HEK293 (cell line): Measurements from ENCODE around the gene PAPLN.

Experiments
- BCL11B ChIP-seq: fragments of 450-650 bp; formaldehyde crosslinking; IDR thresholded peaks from 2 replicates; pipeline ENCODE4 v1.5.1; 2016; ENCODE audit warnings: low read depth, missing biosample characterization, missing genetic modification characterization
- FEZF1 ChIP-seq: fragments of 450-650 bp; formaldehyde crosslinking; IDR thresholded peaks from 2 replicates; pipeline ENCODE4 v1.5.1; 2016; ENCODE audit warnings: missing biosample characterization, missing genetic modification characterization
- GLIS2 ChIP-seq: fragments of 450-650 bp; formaldehyde crosslinking; IDR thresholded peaks from 2 replicates; pipeline ENCODE4 v1.5.1; 2016; ENCODE audit warnings: missing biosample characterization, missing genetic modification characterization
- HOXC10 ChIP-seq: sonication (generic); formaldehyde crosslinking; IDR thresholded peaks from 2 replicates; pipeline ENCODE4 v1.8.1; 2023; ENCODE audit warnings: mild to moderate bottlenecking, missing genetic modification reagents
- HOXD13 ChIP-seq: sonication (generic); formaldehyde crosslinking; IDR thresholded peaks from 2 replicates; pipeline ENCODE4 v1.8.0; 2022; ENCODE audit warnings: missing genetic modification reagents, borderline replicate concordance
- KLF10 ChIP-seq: fragments of 450-650 bp; IDR thresholded peaks from 2 replicates; pipeline ENCODE4 v1.5.1; 2018; ENCODE audit warnings: missing biosample characterization, mild to moderate bottlenecking, missing genetic modification characterization
- KLF16 ChIP-seq: fragments of 450-650 bp; formaldehyde crosslinking; IDR thresholded peaks from 2 replicates; pipeline ENCODE4 v1.5.1; 2017; ENCODE audit warnings: missing biosample characterization, missing genetic modification characterization
- SCRT1 ChIP-seq: fragments of 450-650 bp; formaldehyde crosslinking; IDR thresholded peaks from 2 replicates; pipeline ENCODE4 v1.5.1; 2016; ENCODE audit warnings: missing biosample characterization, missing genetic modification characterization, borderline replicate concordance
- SCRT2 ChIP-seq: fragments of 450-650 bp; formaldehyde crosslinking; IDR thresholded peaks from 2 replicates; pipeline ENCODE4 v1.5.1; 2016; ENCODE audit warnings: missing biosample characterization, missing genetic modification characterization
- SETDB1 ChIP-seq: IDR thresholded peaks from one replicate; pipeline ENCODE4 v1.6.1; 2017; ENCODE audit warnings: mild to moderate bottlenecking, low read length, moderate library complexity, mixed read lengths; ENCODE audit not compliant: insufficient read length
- SP7 ChIP-seq: fragments of 450-650 bp; formaldehyde crosslinking; IDR thresholded peaks from 2 replicates; pipeline ENCODE4 v1.5.1; 2016; ENCODE audit warnings: missing biosample characterization, missing genetic modification characterization
- ZBTB1 ChIP-seq: fragments of 450-650 bp; formaldehyde crosslinking; IDR thresholded peaks from 2 replicates; pipeline ENCODE4 v1.5.1; 2016; ENCODE audit warnings: missing biosample characterization, missing genetic modification characterization
- ZBTB17 ChIP-seq: fragments of 450-650 bp; formaldehyde crosslinking; IDR thresholded peaks from 2 replicates; pipeline ENCODE4 v1.5.1; 2016; ENCODE audit warnings: missing biosample characterization, missing genetic modification characterization
- ZEB2 ChIP-seq: fragments of 450-650 bp; formaldehyde crosslinking; IDR thresholded peaks from 2 replicates; pipeline ENCODE4 v1.5.1; 2016; ENCODE audit warnings: missing biosample characterization, missing genetic modification characterization
- ZNF2 ChIP-seq: fragments of 450-650 bp; formaldehyde crosslinking; IDR thresholded peaks from 2 replicates; pipeline ENCODE4 v1.5.1; 2016; ENCODE audit warnings: missing biosample characterization, missing genetic modification characterization
- ZNF211 ChIP-seq: fragments of 450-650 bp; formaldehyde crosslinking; IDR thresholded peaks from 2 replicates; pipeline ENCODE4 v1.5.1; 2016; ENCODE audit warnings: low read depth, missing biosample characterization, missing genetic modification characterization
- ZNF24 ChIP-seq: fragments of 450-650 bp; formaldehyde crosslinking; IDR thresholded peaks from 2 replicates; pipeline ENCODE4 v1.5.1; 2016; ENCODE audit warnings: missing biosample characterization, missing genetic modification characterization
- ZNF266 ChIP-seq: fragments of 450-650 bp; formaldehyde crosslinking; IDR thresholded peaks from 2 replicates; pipeline ENCODE4 v1.5.1; 2016; ENCODE audit warnings: missing biosample characterization, missing genetic modification characterization, low read depth
- ZNF37A ChIP-seq: fragments of 450-650 bp; IDR thresholded peaks from 2 replicates; pipeline ENCODE4 v1.5.1; 2018; ENCODE audit warnings: missing biosample characterization, missing genetic modification characterization
- ZNF404 ChIP-seq: fragments of 450-650 bp; formaldehyde crosslinking; IDR thresholded peaks from 2 replicates; pipeline ENCODE4 v1.5.1; 2017; ENCODE audit warnings: missing biosample characterization, missing genetic modification characterization
- ZNF473 ChIP-seq: fragments of 450-650 bp; formaldehyde crosslinking; IDR thresholded peaks from 2 replicates; pipeline ENCODE4 v1.5.1; 2017; ENCODE audit warnings: missing biosample characterization, missing genetic modification characterization
- ZNF48 ChIP-seq: fragments of 450-650 bp; formaldehyde crosslinking; IDR thresholded peaks from 2 replicates; pipeline ENCODE4 v1.5.1; 2016; ENCODE audit warnings: missing biosample characterization, missing genetic modification characterization
- ZNF558 ChIP-seq: fragments of 450-650 bp; formaldehyde crosslinking; IDR thresholded peaks from 2 replicates; pipeline ENCODE4 v1.5.1; 2016; ENCODE audit warnings: missing biosample characterization, missing genetic modification characterization
- ZNF560 ChIP-seq: fragments of 450-650 bp; formaldehyde crosslinking; IDR thresholded peaks from 2 replicates; pipeline ENCODE4 v1.5.1; 2017; ENCODE audit warnings: missing biosample characterization, missing genetic modification characterization, borderline replicate concordance
- ZNF610 ChIP-seq: fragments of 450-650 bp; formaldehyde crosslinking; IDR thresholded peaks from 2 replicates; pipeline ENCODE4 v1.5.1; 2016; ENCODE audit warnings: missing biosample characterization, missing genetic modification characterization, borderline replicate concordance
- ZNF621 ChIP-seq: fragments of 450-650 bp; formaldehyde crosslinking; IDR thresholded peaks from 2 replicates; pipeline ENCODE4 v1.5.1; 2017; ENCODE audit warnings: missing biosample characterization, missing genetic modification characterization
- ZNF624 ChIP-seq: fragments of 450-650 bp; formaldehyde crosslinking; IDR thresholded peaks from 2 replicates; pipeline ENCODE4 v1.5.1; 2017; ENCODE audit warnings: missing biosample characterization, missing genetic modification characterization
- ZNF791 ChIP-seq: fragments of 450-650 bp; formaldehyde crosslinking; IDR thresholded peaks from 2 replicates; pipeline ENCODE4 v1.5.1; 2016; ENCODE audit warnings: missing biosample characterization, missing genetic modification characterization
- ZNF837 ChIP-seq: fragments of 450-650 bp; formaldehyde crosslinking; IDR thresholded peaks from 2 replicates; pipeline ENCODE4 v1.5.1; 2016; ENCODE audit warnings: missing biosample characterization, missing genetic modification characterization
- TF ChIP-seq, protein P1 (sequence below): fragments of 450-650 bp; formaldehyde crosslinking; IDR thresholded peaks from 2 replicates; pipeline ENCODE4 v1.5.1; 2017; ENCODE audit warnings: missing biosample characterization, missing genetic modification characterization
- TF ChIP-seq, protein P2 (sequence below): fragments of 450-650 bp; formaldehyde crosslinking; IDR thresholded peaks from 2 replicates; pipeline ENCODE4 v1.5.1; 2017; ENCODE audit warnings: missing biosample characterization, missing genetic modification characterization
- TF ChIP-seq, protein P3 (sequence below): fragments of 450-650 bp; formaldehyde crosslinking; IDR thresholded peaks from 2 replicates; pipeline ENCODE4 v1.5.1; 2017; ENCODE audit warnings: missing biosample characterization, missing genetic modification characterization
- TF ChIP-seq, protein P4 (sequence below): fragments of 450-650 bp; formaldehyde crosslinking; IDR thresholded peaks from 2 replicates; pipeline ENCODE4 v1.5.1; 2016; ENCODE audit warnings: missing biosample characterization, missing genetic modification characterization
- TF ChIP-seq, protein P5 (sequence below): fragments of 450-650 bp; formaldehyde crosslinking; IDR thresholded peaks from 2 replicates; pipeline ENCODE4 v1.5.0; 2017; ENCODE audit warnings: missing biosample characterization, missing genetic modification characterization, borderline replicate concordance

Gene PAPLN

DNA sequence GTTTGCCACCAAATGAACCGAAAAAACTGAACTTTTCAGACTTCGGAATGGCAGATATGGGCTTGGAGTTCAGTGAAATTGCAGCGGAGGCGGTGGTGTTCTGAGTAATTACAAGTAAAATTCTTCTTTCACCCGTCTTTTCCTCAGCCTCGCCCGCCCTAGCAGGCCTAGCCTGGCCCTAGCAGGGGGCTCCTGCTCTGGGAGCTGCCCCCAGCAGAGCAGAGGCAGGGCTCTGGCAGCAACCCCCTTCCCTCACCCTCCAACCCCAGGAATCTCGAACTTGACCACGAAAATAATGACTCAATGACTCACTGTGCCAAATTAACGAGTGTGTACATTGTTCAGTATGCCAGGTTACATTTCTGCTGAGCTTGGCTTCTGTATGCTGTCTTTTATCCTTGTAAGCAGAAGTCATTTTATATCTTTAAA lies 1.1 kb downstream of the PAPLN start (continued):
- TF ChIP-seq GLIS2 (tag by site-specific recombination) (peak; percentile 79), SETDB1 (no peak), ZNF37A (tag by site-specific recombination) (no peak), SCRT2 (no peak), ZNF266 (no peak), ZNF610 (tag by site-specific recombination) (no peak), ZBTB17 (tag by site-specific recombination) (peak; percentile 64), KLF10 (tag by site-specific recombination) (peak; percentile 42; the same call in 1 of the 2 replicates), ZNF560 (tag by site-specific recombination) (no peak), ZEB2 (tag by site-specific recombination) (peak; percentile 83; the same call in 1 of the 2 replicates), SP7 (tag by site-specific recombination) (peak; percentile 79), ZNF558 (tag by site-specific recombination) (no peak), ZNF211 (tag by site-specific recombination) (no peak), KLF16 (tag by site-specific recombination) (no peak), FEZF1 (tag by site-specific recombination) (no peak), ZNF48 (tag by site-specific recombination) (no peak), ZNF2 (tag by site-specific recombination) (no peak), ZNF404 (tag by site-specific recombination) (no peak), ZNF24 (peak; percentile 43; the same call in 1 of the 2 replicates), ZBTB1 (tag by site-specific recombination) (0 out of 2 replicates have a peak, but pooled peaks have one; percentile 38), ZNF791 (tag by site-specific recombination) (no peak), BCL11B (no peak), HOXC10 (CRISPR knock-in tag) (no peak), ZNF837 (tag by site-specific recombination) (no peak), ZNF473 (tag by site-specific recombination) (no peak), ZNF621 (no peak), ZNF624 (tag by site-specific recombination) (no peak), SCRT1 (tag by site-specific recombination) (no peak), HOXD13 (CRISPR knock-in tag) (no peak)
- TF ChIP-seq, protein P1, sequence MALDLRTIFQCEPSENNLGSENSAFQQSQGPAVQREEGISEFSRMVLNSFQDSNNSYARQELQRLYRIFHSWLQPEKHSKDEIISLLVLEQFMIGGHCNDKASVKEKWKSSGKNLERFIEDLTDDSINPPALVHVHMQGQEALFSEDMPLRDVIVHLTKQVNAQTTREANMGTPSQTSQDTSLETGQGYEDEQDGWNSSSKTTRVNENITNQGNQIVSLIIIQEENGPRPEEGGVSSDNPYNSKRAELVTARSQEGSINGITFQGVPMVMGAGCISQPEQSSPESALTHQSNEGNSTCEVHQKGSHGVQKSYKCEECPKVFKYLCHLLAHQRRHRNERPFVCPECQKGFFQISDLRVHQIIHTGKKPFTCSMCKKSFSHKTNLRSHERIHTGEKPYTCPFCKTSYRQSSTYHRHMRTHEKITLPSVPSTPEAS (tag by site-specific recombination) = peak; percentile 77
- TF ChIP-seq, protein P2, sequence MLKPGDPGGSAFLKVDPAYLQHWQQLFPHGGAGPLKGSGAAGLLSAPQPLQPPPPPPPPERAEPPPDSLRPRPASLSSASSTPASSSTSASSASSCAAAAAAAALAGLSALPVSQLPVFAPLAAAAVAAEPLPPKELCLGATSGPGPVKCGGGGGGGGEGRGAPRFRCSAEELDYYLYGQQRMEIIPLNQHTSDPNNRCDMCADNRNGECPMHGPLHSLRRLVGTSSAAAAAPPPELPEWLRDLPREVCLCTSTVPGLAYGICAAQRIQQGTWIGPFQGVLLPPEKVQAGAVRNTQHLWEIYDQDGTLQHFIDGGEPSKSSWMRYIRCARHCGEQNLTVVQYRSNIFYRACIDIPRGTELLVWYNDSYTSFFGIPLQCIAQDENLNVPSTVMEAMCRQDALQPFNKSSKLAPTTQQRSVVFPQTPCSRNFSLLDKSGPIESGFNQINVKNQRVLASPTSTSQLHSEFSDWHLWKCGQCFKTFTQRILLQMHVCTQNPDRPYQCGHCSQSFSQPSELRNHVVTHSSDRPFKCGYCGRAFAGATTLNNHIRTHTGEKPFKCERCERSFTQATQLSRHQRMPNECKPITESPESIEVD (tag by site-specific recombination) = 0 out of 2 replicates have a peak, but pooled peaks have one; percentile 23
- TF ChIP-seq, protein P3, sequence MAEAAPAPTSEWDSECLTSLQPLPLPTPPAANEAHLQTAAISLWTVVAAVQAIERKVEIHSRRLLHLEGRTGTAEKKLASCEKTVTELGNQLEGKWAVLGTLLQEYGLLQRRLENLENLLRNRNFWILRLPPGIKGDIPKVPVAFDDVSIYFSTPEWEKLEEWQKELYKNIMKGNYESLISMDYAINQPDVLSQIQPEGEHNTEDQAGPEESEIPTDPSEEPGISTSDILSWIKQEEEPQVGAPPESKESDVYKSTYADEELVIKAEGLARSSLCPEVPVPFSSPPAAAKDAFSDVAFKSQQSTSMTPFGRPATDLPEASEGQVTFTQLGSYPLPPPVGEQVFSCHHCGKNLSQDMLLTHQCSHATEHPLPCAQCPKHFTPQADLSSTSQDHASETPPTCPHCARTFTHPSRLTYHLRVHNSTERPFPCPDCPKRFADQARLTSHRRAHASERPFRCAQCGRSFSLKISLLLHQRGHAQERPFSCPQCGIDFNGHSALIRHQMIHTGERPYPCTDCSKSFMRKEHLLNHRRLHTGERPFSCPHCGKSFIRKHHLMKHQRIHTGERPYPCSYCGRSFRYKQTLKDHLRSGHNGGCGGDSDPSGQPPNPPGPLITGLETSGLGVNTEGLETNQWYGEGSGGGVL (tag by site-specific recombination) = 0 out of 2 replicates have a peak, but pooled peaks have one; percentile 20
- TF ChIP-seq, protein P4, sequence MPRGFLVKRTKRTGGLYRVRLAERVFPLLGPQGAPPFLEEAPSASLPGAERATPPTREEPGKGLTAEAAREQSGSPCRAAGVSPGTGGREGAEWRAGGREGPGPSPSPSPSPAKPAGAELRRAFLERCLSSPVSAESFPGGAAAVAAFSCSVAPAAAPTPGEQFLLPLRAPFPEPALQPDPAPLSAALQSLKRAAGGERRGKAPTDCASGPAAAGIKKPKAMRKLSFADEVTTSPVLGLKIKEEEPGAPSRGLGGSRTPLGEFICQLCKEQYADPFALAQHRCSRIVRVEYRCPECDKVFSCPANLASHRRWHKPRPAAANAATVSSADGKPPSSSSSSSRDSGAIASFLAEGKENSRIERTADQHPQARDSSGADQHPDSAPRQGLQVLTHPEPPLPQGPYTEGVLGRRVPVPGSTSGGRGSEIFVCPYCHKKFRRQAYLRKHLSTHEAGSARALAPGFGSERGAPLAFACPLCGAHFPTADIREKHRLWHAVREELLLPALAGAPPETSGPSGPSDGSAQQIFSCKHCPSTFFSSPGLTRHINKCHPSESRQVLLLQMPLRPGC = peak; percentile 95
- TF ChIP-seq, protein P5, sequence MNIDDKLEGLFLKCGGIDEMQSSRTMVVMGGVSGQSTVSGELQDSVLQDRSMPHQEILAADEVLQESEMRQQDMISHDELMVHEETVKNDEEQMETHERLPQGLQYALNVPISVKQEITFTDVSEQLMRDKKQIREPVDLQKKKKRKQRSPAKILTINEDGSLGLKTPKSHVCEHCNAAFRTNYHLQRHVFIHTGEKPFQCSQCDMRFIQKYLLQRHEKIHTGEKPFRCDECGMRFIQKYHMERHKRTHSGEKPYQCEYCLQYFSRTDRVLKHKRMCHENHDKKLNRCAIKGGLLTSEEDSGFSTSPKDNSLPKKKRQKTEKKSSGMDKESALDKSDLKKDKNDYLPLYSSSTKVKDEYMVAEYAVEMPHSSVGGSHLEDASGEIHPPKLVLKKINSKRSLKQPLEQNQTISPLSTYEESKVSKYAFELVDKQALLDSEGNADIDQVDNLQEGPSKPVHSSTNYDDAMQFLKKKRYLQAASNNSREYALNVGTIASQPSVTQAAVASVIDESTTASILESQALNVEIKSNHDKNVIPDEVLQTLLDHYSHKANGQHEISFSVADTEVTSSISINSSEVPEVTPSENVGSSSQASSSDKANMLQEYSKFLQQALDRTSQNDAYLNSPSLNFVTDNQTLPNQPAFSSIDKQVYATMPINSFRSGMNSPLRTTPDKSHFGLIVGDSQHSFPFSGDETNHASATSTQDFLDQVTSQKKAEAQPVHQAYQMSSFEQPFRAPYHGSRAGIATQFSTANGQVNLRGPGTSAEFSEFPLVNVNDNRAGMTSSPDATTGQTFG (tag by site-specific recombination) = no peak
